Ishikawa (cell line): Measurements from ENCODE around the gene DMBX1.

Experiments used
- CEBPB ChIP-seq: IDR thresholded peaks from 2 replicates; pipeline ENCODE4 v1.6.1; 2012
- CREB1 ChIP-seq: IDR thresholded peaks from 2 replicates; pipeline ENCODE4 v1.6.1; 2012; ENCODE audit warnings: low read depth
- EGR1 ChIP-seq: IDR thresholded peaks from 2 replicates; pipeline ENCODE4 v1.6.1; 2012
- EP300 ChIP-seq: IDR thresholded peaks from 2 replicates; pipeline ENCODE4 v1.6.1; 2012; ENCODE audit warnings: borderline replicate concordance
- FOXM1 ChIP-seq: IDR thresholded peaks from 2 replicates; pipeline ENCODE4 v1.6.1; 2012; ENCODE audit warnings: low read depth, borderline replicate concordance
- NFIC ChIP-seq: IDR thresholded peaks from 2 replicates; pipeline ENCODE4 v1.6.1; 2012
- RAD21 ChIP-seq: IDR thresholded peaks from 2 replicates; pipeline ENCODE4 v1.6.1; 2012; ENCODE audit warnings: low read depth
- TAF1 ChIP-seq: IDR thresholded peaks from 2 replicates; pipeline ENCODE4 v1.6.1; 2012; ENCODE audit warnings: low read depth, mild to moderate bottlenecking
- TCF12 ChIP-seq: IDR thresholded peaks from 2 replicates; pipeline ENCODE4 v1.6.1; 2012; ENCODE audit warnings: low read depth
- TEAD4 ChIP-seq: IDR thresholded peaks from 2 replicates; pipeline ENCODE4 v1.6.1; 2012
- YY1 ChIP-seq: IDR thresholded peaks from 2 replicates; pipeline ENCODE4 v1.6.1; 2012; ENCODE audit warnings: low read depth
- ZBTB7A ChIP-seq: IDR thresholded peaks from 2 replicates; pipeline ENCODE4 v1.6.1; 2012; ENCODE audit warnings: low read depth
- TF ChIP-seq, protein P1 (sequence below): IDR thresholded peaks from 2 replicates; pipeline ENCODE4 v1.6.1; 2012
- TF ChIP-seq, protein P2 (sequence below): IDR thresholded peaks from 2 replicates; pipeline ENCODE4 v1.6.1; 2012
- TF ChIP-seq, protein P3 (sequence below): IDR thresholded peaks from 2 replicates; pipeline ENCODE4 v1.6.1; 2012; ENCODE audit warnings: low read depth, mild to moderate bottlenecking

Gene DMBX1

DNA sequence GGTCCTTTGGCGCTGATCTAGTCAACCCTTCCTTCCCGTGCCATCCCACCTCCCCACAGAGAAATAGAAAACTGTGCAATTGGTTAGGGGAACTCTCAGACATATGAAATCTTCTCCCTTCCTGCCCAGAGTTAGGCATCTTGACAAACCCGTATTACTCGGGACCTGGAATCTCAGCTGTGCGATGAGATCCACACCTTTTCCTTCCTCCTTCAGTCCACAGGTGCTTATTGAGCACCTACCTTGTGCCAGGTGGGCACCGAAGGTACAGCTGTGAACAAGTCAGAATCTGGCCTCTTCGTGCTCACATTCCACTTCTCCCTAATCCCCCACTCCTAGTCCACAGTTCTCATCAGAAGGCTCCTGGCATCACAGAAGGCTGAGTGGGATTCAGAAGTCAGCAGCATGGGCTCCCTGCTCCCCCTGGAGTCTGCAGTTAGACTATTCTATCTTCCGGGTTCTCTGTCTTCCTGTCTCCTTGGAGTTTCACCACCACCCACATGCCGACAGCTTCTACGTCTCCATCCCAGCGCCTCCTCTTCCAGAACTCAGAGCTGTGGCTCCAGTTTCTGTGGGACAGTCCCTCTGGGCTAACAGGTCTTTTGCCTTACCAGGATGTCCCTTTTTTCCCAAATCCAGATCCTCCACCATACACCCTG lies 38.8 kb downstream of the DMBX1 start:
- TF ChIP-seq TCF12 = no peak
- no peak for TF ChIP-seq TEAD4
- TF ChIP-seq, protein P1, sequence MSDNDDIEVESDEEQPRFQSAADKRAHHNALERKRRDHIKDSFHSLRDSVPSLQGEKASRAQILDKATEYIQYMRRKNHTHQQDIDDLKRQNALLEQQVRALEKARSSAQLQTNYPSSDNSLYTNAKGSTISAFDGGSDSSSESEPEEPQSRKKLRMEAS = no peak
- peak; percentile 27; the same call in 1 of the 2 replicates for TF ChIP-seq RAD21
- TF ChIP-seq, protein P2, sequence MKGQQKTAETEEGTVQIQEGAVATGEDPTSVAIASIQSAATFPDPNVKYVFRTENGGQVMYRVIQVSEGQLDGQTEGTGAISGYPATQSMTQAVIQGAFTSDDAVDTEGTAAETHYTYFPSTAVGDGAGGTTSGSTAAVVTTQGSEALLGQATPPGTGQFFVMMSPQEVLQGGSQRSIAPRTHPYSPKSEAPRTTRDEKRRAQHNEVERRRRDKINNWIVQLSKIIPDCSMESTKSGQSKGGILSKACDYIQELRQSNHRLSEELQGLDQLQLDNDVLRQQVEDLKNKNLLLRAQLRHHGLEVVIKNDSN = no peak
- TF ChIP-seq ZBTB7A = no peak
- TF ChIP-seq, protein P3, sequence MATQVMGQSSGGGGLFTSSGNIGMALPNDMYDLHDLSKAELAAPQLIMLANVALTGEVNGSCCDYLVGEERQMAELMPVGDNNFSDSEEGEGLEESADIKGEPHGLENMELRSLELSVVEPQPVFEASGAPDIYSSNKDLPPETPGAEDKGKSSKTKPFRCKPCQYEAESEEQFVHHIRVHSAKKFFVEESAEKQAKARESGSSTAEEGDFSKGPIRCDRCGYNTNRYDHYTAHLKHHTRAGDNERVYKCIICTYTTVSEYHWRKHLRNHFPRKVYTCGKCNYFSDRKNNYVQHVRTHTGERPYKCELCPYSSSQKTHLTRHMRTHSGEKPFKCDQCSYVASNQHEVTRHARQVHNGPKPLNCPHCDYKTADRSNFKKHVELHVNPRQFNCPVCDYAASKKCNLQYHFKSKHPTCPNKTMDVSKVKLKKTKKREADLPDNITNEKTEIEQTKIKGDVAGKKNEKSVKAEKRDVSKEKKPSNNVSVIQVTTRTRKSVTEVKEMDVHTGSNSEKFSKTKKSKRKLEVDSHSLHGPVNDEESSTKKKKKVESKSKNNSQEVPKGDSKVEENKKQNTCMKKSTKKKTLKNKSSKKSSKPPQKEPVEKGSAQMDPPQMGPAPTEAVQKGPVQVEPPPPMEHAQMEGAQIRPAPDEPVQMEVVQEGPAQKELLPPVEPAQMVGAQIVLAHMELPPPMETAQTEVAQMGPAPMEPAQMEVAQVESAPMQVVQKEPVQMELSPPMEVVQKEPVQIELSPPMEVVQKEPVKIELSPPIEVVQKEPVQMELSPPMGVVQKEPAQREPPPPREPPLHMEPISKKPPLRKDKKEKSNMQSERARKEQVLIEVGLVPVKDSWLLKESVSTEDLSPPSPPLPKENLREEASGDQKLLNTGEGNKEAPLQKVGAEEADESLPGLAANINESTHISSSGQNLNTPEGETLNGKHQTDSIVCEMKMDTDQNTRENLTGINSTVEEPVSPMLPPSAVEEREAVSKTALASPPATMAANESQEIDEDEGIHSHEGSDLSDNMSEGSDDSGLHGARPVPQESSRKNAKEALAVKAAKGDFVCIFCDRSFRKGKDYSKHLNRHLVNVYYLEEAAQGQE = no peak

DNA sequence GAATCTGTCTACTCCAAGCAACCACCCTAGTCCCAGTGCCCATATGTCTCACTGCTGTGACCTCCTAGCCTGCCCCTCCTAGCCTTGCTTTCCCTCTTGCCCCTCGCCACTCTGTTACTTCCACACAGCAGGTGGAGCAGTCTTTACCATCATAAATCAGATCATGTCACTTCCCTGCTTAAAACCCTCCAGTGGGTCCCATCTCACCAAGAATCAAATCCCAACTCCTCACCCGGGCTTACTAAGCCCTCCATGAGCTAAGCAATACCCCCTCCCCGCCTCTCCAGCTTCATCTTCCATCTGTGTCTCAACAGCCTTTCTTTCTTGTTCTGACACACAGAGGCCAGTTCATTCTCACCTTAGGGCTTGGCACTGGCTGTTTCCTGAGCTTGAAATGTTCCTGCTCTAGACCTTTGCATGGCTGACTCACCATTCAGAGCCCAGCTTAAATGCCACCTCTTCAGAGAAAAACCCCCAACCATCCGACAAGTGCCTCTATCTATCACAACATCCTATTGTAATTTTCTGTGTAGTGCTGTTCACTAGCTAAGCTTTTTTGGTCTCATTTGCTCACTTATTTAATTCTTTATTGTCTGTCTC lies 39.5 kb downstream of the DMBX1 start:
- no peak for TF ChIP-seq TEAD4
- no peak for TF ChIP-seq TAF1
- TF ChIP-seq NFIC = no peak
- TF ChIP-seq CREB1 = no peak
- TF ChIP-seq TCF12 = no peak
- no peak for TF ChIP-seq RAD21
- no peak for TF ChIP-seq FOXM1
- TF ChIP-seq YY1 = no peak
- TF ChIP-seq, protein P2 = no peak
- TF ChIP-seq EP300 = no peak
- no peak for TF ChIP-seq CEBPB
- TF ChIP-seq EGR1 = no peak
- TF ChIP-seq, protein P1 = no peak
- TF ChIP-seq, protein P3 = no peak
- TF ChIP-seq ZBTB7A = no peak

DNA sequence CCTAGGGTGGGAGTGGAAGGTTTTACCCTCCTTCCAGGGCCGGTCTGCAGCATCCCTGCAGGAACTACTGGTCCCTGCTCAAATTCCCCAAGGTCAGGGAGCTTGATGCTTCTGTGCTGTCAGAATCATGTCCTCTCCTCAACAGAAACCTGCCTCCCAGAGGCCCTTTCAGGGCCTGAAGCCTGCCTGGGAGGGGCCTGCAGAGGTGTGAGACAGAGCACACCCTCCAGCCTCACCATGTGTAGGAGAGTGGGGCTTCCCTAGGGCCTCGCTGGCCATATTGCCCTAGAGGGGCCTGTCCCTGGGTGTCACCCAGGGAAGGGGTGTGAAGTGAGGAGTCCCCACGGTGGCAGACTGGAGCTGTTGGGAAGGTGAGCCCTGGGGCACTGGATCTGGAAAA lies 40.7 kb downstream of the DMBX1 start:
- TF ChIP-seq RAD21 (no peak), CEBPB (no peak), TCF12 (no peak), FOXM1 (no peak), TEAD4 (no peak), ZBTB7A (no peak), NFIC (no peak), YY1 (no peak), EGR1 (no peak), CREB1 (no peak), EP300 (no peak), TAF1 (no peak)
- TF ChIP-seq, protein P3 = no peak
- TF ChIP-seq, protein P2 = no peak

DNA sequence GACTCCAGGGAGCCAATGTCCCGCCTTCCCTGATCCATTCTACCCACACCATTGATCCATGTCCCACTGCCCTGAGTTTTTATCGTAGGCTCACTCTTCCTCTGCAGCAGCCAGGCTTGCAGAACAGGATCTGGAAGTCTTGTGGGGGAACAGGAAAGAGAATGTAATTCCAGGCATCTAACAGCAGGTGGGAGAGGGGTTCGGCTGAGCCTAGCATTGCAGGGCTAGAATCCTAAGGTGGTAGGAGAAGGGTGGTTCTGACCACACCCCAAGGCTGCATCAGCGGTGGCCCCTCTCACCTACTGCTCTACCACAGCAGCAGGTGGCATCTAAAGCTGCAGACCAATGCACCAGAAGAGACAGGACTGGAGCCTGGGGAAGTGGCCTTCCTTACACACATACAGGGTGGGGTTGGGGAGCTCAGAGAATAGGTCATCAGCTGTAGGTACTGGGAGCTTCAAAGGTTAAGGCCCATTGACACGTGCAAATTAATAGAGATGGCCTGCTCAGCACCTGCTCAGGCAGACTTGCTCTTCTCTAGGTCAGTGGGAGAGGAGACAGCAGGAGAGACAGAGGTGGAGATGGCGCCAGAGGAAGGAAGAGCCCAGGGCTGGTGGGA lies 41.3 kb downstream of the DMBX1 start:
- TF ChIP-seq CREB1 (no peak), NFIC (no peak), EGR1 (no peak), ZBTB7A (no peak), RAD21 (no peak), YY1 (no peak), CEBPB (no peak), TCF12 (no peak), TEAD4 (no peak), TAF1 (no peak), FOXM1 (no peak), EP300 (no peak)
- TF ChIP-seq, protein P2 = no peak
- TF ChIP-seq, protein P3 = no peak
